ENCODE results near the gene ROR1. TPM values are rescaled to one million over a fixed set of nuclear protein-coding genes. Genes with fewer than 3 reads are reported as not detected.

The ROR1 gene
- total RNA-seq, 8 experiments from 2014 or later: 1.2 to 15.7 (median 2.7) TPM

DNA sequence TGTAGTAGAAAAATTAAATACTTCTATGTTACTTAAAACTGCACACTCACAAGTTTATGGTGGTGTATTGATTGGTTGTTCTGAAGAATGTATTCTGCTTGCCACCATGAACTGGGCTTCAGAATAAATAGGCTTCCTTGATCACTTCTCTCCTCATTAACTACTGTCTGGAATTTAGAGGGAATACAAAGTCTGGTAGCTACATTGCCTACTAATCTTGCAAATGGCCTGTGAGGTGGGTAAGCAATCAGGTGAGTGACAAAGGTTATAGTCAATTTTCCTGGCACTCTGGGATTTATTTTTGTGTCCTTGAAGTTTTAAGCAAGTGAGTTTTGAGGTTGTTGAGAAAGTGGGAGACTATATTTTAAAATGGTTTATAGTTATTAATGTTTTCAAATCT, 101.8 kb downstream of the ROR1 start:
- H3K27ac ChIP-seq: no peak overlapping the region
- peaks cover 3 to 4% of the 10 kb centered on the region in 2 donors for H3K4me1 ChIP-seq (replicated peaks in 1 of 2)
- ATAC-seq (replicated peaks in 6 of 8): no peak
- no peak overlapping the region for H3K4me3 ChIP-seq
- in situ Hi-C loops (cut with MboI; ENCODE audit: low pct_unique_long_range_greater_than_20kb in 2 of 9, low sequenced_read_pairs in 9 of 9, unreplicated experiment in 9 of 9): loop anchor here in 1 of 9 experiments (25.0 kb wide), 1 partner anchor 88 kb away; no protein-coding TSS in a partner anchor

GRCh38 chr1:63877021-63877767, 103.4 kb downstream of the ROR1 start:
- in situ Hi-C loops (cut with MboI; ENCODE audit: low pct_unique_long_range_greater_than_20kb in 2 of 9, low sequenced_read_pairs in 9 of 9, unreplicated experiment in 9 of 9): loop anchor here in 1 of 9 experiments (25.0 kb wide), 1 partner anchor 90 kb away; no protein-coding TSS in a partner anchor
- WGBS, 10 experiments: 63 to 100% (median 93%) methylated on average over 3 to 8 of the region's 8 CpGs
- no peak for ATAC-seq (replicated peaks in 6 of 8)

DNA sequence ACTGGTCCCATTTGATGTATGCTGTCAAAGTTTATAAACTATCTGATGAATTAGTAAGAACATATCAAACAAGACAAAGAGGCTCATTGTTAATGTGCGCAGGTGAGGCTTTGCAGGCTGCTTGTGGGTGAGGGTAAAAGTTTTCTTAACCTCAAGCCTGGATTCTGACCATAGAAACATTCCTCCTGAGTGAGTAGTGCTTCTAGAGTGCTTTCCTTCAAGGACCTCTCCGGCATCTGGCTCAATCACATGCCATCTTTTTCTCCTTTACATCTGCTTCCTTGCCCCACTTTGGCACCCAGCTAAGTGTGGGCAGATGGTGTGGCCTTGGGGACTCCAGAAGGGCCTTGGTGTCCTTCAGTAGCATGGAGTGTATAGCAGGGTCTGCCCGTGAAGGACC, 104.0 kb downstream of the ROR1 start:
- H3K27ac ChIP-seq: no peak overlapping the region
- H3K4me3 ChIP-seq: no peak overlapping the region
- ATAC-seq (replicated peaks in 6 of 8): no peak
- in situ Hi-C loops (cut with MboI; ENCODE audit: low pct_unique_long_range_greater_than_20kb in 2 of 9, low sequenced_read_pairs in 9 of 9, unreplicated experiment in 9 of 9): loop anchor here in 1 of 9 experiments (25.0 kb wide), 1 partner anchor 91 kb away; no protein-coding TSS in a partner anchor
- 60 to 100% (median 84%) methylated on average over 1 to 3 of the region's 3 CpGs; no CpG with 5 or more reads in 3 of the 10 experiments for WGBS, 10 experiments
- peaks cover 9 to 11% of the 10 kb centered on the region in 2 donors for H3K4me1 ChIP-seq (replicated peaks in 1 of 2)

More at GRCh38 chr1:63877021-63877767, 103.4 kb downstream of the ROR1 start:
- H3K4me1 ChIP-seq (replicated peaks in 1 of 2): peaks cover 9 to 11% of the 10 kb centered on the region in 2 donors
- H3K27ac ChIP-seq: no peak overlapping the region
- no peak overlapping the region for H3K4me3 ChIP-seq

- in situ Hi-C loops (cut with MboI; ENCODE audit: low pct_unique_long_range_greater_than_20kb in 2 of 9, low sequenced_read_pairs in 9 of 9, unreplicated experiment in 9 of 9): loop anchor here in 1 of 9 experiments (25.0 kb wide), 1 partner anchor 92 kb away; no protein-coding TSS in a partner anchor
- Histone ChIP-seq H3K4me3 (no peak overlapping the region), H3K27ac (no peak overlapping the region), H3K4me1 (replicated peaks in 1 of 2) (peaks cover 9 to 11% of the 10 kb centered on the region in 2 donors)
- WGBS, 10 experiments: 0 to 75% (median 60%) methylated on average over 1 of the region's 1 CpG; no CpG with 5 or more reads in 6 of the 10 experiments
- ATAC-seq (replicated peaks in 6 of 8): no peak
Measured at GRCh38 chr1:63878932-63879331, 105.1 kb downstream of the ROR1 start.

GRCh38 chr1:63880958-63881576, 107.2 kb downstream of the ROR1 start:
- Histone ChIP-seq H3K4me1 (replicated peaks in 1 of 2) (peaks cover 9 to 11% of the 10 kb centered on the region in 2 donors), H3K27ac (no peak overlapping the region), H3K4me3 (no peak overlapping the region)
- 69 to 100% (median 100%) methylated on average over 1 of the region's 1 CpG; no CpG with 5 or more reads in 5 of the 10 experiments for WGBS, 10 experiments
- in situ Hi-C loops (cut with MboI; ENCODE audit: low pct_unique_long_range_greater_than_20kb in 2 of 9, low sequenced_read_pairs in 9 of 9, unreplicated experiment in 9 of 9): loop anchor here in 1 of 9 experiments (25.0 kb wide), 1 partner anchor 94 kb away; no protein-coding TSS in a partner anchor
- ATAC-seq (replicated peaks in 6 of 8): peak in 3 of 8 experiments; percentile 53 to 63 (median 63)

GRCh38 chr1:63882048-63882704, 108.4 kb downstream of the ROR1 start:
- no peak overlapping the region for H3K4me3 ChIP-seq
- no peak for ATAC-seq (replicated peaks in 6 of 8)
- 20 to 100% (median 98%) methylated on average over 1 to 4 of the region's 4 CpGs; no CpG with 5 or more reads in 1 of the 10 experiments for whole genome bisulfite sequencing, 10 experiments
- no peak overlapping the region for H3K27ac ChIP-seq
- in situ Hi-C loops (cut with MboI; ENCODE audit: low pct_unique_long_range_greater_than_20kb in 2 of 9, low sequenced_read_pairs in 9 of 9, unreplicated experiment in 9 of 9): loop anchor here in 1 of 9 experiments (25.0 kb wide), 1 partner anchor 95 kb away; no protein-coding TSS in a partner anchor
- H3K4me1 ChIP-seq (replicated peaks in 1 of 2): peaks cover 9 to 11% of the 10 kb centered on the region in 2 donors

DNA sequence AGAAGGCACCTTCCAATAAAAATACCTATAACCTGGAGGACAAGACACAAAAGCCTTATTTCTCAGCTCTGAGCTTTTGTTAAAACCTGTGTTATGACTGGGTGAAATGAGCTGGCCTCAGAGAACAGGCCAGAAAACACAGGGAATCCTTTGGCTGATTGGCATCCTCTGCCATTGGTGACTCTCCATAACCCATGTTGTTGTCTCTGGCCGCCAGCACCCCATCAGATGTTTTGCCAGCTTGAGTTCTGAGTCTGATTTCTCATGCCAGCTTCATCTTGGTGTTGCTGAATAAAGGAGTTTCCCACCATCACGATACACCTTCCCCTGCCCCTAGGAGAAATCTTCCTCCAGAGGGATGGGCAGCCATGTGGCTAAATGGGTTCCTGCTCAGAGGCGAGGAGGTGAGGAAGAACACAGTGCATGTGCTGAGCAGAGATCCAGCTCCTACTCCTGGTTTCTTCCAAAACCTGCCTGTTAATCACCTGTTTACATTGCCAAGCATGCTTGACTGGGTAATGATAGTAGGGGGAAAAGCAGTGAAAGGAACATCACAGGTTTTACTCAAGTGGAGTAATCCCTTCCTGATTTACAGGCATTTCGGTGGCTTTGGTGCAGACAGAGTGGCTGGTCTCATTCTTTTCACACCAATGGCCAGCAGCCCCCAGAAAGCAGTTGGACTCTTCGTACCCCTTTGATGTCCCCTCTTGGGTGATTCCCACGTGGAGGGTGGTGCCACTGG, 109.8 kb downstream of the ROR1 start:
- H3K27ac ChIP-seq: no peak overlapping the region
- 50 to 96% (median 70%) methylated on average over 1 to 5 of the region's 6 CpGs; no CpG with 5 or more reads in 3 of the 10 experiments for WGBS, 10 experiments
- in situ Hi-C loops (cut with MboI; ENCODE audit: low pct_unique_long_range_greater_than_20kb in 2 of 9, low sequenced_read_pairs in 9 of 9, unreplicated experiment in 9 of 9): loop anchor here in 1 of 9 experiments (25.0 kb wide), 1 partner anchor 96 kb away; no protein-coding TSS in a partner anchor
- no peak for ATAC-seq (replicated peaks in 6 of 8)
- H3K4me1 ChIP-seq (replicated peaks in 1 of 2): peaks cover 9 to 11% of the 10 kb centered on the region in 2 donors
- H3K4me3 ChIP-seq: no peak overlapping the region

DNA sequence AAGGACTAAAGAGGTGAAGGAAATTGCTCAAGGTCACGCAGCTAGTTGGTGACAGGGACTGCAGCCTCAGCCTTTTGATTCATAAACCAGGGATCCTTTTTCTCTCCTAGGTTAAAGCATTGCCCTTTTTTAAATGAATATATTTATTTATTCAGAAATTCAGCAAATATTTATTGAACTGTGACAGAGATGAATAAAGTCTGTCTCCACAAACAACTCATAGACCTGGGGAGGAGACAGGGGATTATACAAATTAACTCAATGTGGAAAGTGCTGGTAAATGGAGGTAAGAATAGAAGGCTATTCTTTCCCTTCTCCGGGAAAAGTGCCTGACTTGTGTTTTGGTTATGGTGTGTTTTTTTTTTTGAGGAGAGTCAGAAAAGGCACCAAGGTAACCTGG, 110.7 kb downstream of the ROR1 start:
- in situ Hi-C loops (cut with MboI; ENCODE audit: low pct_unique_long_range_greater_than_20kb in 2 of 9, low sequenced_read_pairs in 9 of 9, unreplicated experiment in 9 of 9): loop anchor here in 1 of 9 experiments (25.0 kb wide), 1 partner anchor 97 kb away; no protein-coding TSS in a partner anchor
- WGBS, 10 experiments: 67 to 94% (median 83%) methylated on average over 1 to 2 of the region's 2 CpGs; no CpG with 5 or more reads in 2 of the 10 experiments
- Histone ChIP-seq H3K4me1 (replicated peaks in 1 of 2) (peaks cover 9 to 11% of the 10 kb centered on the region in 2 donors), H3K4me3 (no peak overlapping the region), H3K27ac (no peak overlapping the region)
- ATAC-seq (replicated peaks in 6 of 8): peak in 3 of 8 experiments; percentile 50 to 61 (median 54)

DNA sequence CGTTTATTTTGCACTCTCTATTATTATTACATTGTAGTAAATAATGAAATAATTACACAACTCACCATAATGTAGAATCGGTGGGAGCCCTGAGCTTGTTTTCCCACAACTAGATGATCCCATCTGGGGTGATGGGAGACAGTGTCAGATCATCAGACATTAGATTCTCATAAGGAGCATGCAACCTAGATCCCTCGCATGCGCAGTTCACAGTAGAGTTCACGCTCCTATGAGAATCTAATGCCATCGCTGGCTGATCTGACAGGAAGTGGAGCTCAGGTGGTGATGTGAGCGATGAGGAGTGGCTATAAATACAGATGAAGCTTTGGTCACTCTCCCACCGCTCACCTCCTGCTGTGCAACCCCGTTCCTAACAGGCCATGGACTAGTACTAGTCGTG, 112.1 kb downstream of the ROR1 start:
- H3K4me3 ChIP-seq: no peak overlapping the region
- in situ Hi-C loops (cut with MboI; ENCODE audit: low pct_unique_long_range_greater_than_20kb in 2 of 9, low sequenced_read_pairs in 9 of 9, unreplicated experiment in 9 of 9): loop anchor here in 1 of 9 experiments (25.0 kb wide), 1 partner anchor 99 kb away; no protein-coding TSS in a partner anchor

GRCh38 chr1:63886340-63886739, 112.5 kb downstream of the ROR1 start:
- no peak overlapping the region for H3K4me3 ChIP-seq
- peak in 2 of 8 experiments; percentile 35 to 75 for ATAC-seq (replicated peaks in 6 of 8)
- 30 to 100% (median 90%) methylated on average over 1 to 3 of the region's 3 CpGs; no CpG with 5 or more reads in 1 of the 10 experiments for WGBS, 10 experiments
- in situ Hi-C loops (cut with MboI; ENCODE audit: low pct_unique_long_range_greater_than_20kb in 2 of 9, low sequenced_read_pairs in 9 of 9, unreplicated experiment in 9 of 9): loop anchor here in 1 of 9 experiments (25.0 kb wide), 1 partner anchor 99 kb away; no protein-coding TSS in a partner anchor
- peaks cover 2% of the 10 kb centered on the region in 2 donors for H3K4me1 ChIP-seq (replicated peaks in 1 of 2)
- H3K27ac ChIP-seq: no peak overlapping the region

More for the DNA sequence above, 112.1 kb downstream of the ROR1 start:
- peaks cover 2 to 6% of the 10 kb centered on the region in 2 donors for H3K4me1 ChIP-seq (replicated peaks in 1 of 2)
- ATAC-seq (replicated peaks in 6 of 8): no peak
- no peak overlapping the region for H3K27ac ChIP-seq
- WGBS, 10 experiments: 33 to 97% (median 95%) methylated on average over 1 to 10 of the region's 10 CpGs; no CpG with 5 or more reads in 3 of the 10 experiments

DNA sequence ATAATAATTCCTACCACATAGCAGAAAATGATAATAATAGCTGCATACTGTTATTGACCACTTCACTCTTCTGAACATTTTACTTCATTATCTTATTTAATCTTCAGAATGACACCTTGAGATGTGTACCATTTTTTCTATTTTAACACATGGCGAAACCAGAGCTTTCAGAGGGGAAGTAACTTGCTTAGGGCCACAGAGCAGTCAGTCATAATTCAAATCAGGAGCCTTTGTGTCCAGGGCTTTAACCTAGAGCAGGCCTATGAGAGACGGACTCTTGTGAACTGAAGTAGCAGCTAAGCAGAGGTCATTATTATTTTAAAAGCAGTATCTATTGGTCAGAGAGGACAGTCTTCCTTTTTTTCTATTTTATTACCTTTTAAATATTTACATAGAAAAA, 114.0 kb downstream of the ROR1 start:
- in situ Hi-C loops (cut with MboI; ENCODE audit: low pct_unique_long_range_greater_than_20kb in 2 of 9, low sequenced_read_pairs in 9 of 9, unreplicated experiment in 9 of 9): loop anchor here in 1 of 9 experiments (25.0 kb wide), 1 partner anchor 101 kb away; no protein-coding TSS in a partner anchor
- ATAC-seq (replicated peaks in 6 of 8): no peak
- Histone ChIP-seq H3K4me3 (no peak overlapping the region), H3K4me1 (replicated peaks in 1 of 2) (peaks cover 0 to under 1% of the 10 kb centered on the region in 2 donors), H3K27ac (no peak overlapping the region)
- WGBS, 10 experiments: 83 to 100% (median 96%) methylated on average over 1 to 2 of the region's 2 CpGs; no CpG with 5 or more reads in 4 of the 10 experiments
